GM12864 (cell line): ENCODE measurements around the gene MYO7B.

ENCODE experiments used
- DNase-seq: peaks from one replicate; pipeline ENCODE4 v3.0.0-alpha.2; 2011; ENCODE audit warnings: low read depth
- H3K4me3 ChIP-seq: 2 replicates; pipeline ENCODE4 v1.5.1; 2011; ENCODE audit warnings: mild to moderate bottlenecking, low read depth, low read length, control low read depth
- CTCF ChIP-seq: IDR thresholded peaks from 2 replicates; pipeline ENCODE4 v1.5.1; 2011; ENCODE audit warnings: low read depth, mild to moderate bottlenecking, moderate library complexity, low read length, control low read depth, inconsistent platforms; ENCODE audit errors: missing control alignments

Gene MYO7B

GRCh38 chr2:127661949-127662510, 126.5 kb downstream of the MYO7B start:
- no peak for DNase-seq
- TF ChIP-seq CTCF = no peak
- H3K4me3 ChIP-seq = no peak overlapping the region

GRCh38 chr2:127662937-127663565, 127.6 kb downstream of the MYO7B start:
- H3K4me3 ChIP-seq = no peak overlapping the region
- no peak for DNase-seq
- TF ChIP-seq CTCF = no peak

GRCh38 chr2:127663566-127664064, 128.1 kb downstream of the MYO7B start:
- DNase-seq = no peak
- H3K4me3 ChIP-seq = no peak overlapping the region
- no peak for TF ChIP-seq CTCF

- H3K4me3 ChIP-seq = no peak overlapping the region
- TF ChIP-seq CTCF = no peak
- no peak for DNase-seq
These were observed 128.8 kb downstream of the MYO7B start for GRCh38 chr2:127664065-127664894.

GRCh38 chr2:127664895-127665225, 129.4 kb downstream of the MYO7B start:
- no peak for DNase-seq
- H3K4me3 ChIP-seq = no peak overlapping the region
- no peak for TF ChIP-seq CTCF

GRCh38 chr2:127665267-127665893, 129.9 kb downstream of the MYO7B start:
- no peak overlapping the region for H3K4me3 ChIP-seq
- no peak for DNase-seq
- TF ChIP-seq CTCF = no peak
